ENCODE results near the gene LY6G6C.

GRCh38 chr6:31691078-31691463 lies 30.5 kb downstream of the LY6G6C start:
- TF ChIP-seq CTCF (conservative IDR thresholded peaks at IDR 0.05 in 1 of 2, IDR thresholded peaks at IDR 0.05 in 1 of 2; ENCODE audit: extremely low read depth in 1 of 2, insufficient read depth in 1 of 2, low read depth in 1 of 2, low read length in 2 of 2), result no peak
- TF ChIP-seq EZH2 (IDR thresholded peaks at IDR 0.05; ENCODE audit: borderline replicate concordance, low read length), result no peak
